GOT3 (cell line): ENCODE data around the gene ARHGAP42.

ENCODE experiments used
- DNase-seq: peaks from one replicate; lab custom pipeline; 2025; ENCODE audit warnings: mixed read lengths; lab: John Stamatoyannopoulos, UW

ARHGAP42 gene

DNA sequence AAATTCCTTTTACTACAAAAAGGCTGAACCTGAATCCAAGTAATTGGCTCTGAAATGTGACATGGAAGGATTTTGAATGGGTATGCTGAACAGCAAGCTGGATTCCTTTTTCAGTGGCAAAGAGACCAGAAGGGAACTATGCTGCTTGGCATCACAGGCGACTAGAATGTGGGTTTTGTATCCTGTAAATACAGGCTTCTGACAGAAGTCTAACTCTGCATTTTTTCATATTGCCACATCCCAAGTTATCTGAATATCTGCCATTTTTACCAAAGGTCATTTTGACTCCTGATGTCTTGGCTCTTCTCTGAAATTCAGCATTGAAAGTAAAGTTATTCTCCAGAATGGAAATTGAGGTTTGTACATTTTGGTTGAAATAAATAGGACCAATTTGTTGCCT lies 145.7 kb downstream of the ARHGAP42 start:
- no peak for DNase-seq

DNA sequence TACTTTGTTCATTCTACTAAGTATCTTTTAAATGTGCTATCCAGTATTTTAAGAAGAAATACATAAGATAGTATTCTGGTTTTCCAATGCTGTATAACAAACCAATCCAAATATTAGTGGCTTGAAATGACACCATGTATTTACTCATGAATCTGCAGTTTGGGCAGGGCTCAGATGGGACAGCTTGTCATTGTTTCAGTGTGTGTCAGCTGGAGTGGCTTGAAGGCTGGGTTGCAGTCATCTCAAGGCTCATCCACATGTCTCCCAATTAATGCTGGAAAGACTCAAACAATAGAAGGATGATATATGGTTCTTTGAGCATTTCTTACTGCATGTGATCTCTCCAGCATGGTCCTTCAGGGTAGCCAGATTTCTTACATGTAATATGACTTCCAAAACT lies 146.2 kb downstream of the ARHGAP42 start:
- DNase-seq: no peak

GRCh38 chr11:100835854-100836253 lies 148.8 kb downstream of the ARHGAP42 start:
- DNase-seq: no peak

DNA sequence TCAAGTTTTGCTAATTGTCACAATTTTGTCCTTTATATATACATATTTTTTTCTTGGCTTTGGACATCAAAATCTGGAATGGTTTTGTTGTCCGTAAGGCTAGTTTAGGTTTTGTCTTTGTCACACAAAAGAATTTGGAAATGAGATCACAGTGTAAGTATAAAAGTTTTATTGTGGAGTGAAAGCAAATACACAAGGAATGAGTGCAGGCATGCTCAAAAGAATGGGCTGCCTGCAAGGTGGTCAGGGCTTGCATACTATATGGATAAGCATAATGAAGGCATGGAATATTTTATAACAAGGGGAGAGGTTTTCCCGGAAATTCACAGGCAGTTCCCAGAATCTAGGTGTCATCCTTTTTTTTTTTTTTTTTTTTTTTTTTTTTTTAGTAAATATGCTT lies 150.2 kb downstream of the ARHGAP42 start:
- DNase-seq: no peak

GRCh38 chr11:100841711-100842407 lies 154.8 kb downstream of the ARHGAP42 start:
- no peak for DNase-seq

- DNase-seq: no peak
Measured at GRCh38 chr11:100847696-100848216, 160.7 kb downstream of the ARHGAP42 start.

- DNase-seq: no peak
Measured at GRCh38 chr11:100849009-100849900, 162.2 kb downstream of the ARHGAP42 start.

DNA sequence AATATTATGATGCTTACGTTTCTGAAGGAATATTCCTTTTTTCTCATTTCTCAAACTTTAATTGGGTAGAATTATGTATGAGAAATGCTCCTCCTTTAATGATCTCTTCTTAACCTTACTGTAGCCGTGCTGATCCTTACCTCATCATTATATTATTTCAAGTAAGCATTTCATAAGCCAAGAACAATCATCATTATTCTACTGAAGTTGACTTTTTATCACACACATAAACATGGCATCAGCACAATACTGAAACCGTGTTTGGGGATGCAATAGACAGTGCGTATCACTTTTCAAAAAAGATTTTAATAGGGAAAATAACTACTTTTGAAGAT lies 162.8 kb downstream of the ARHGAP42 start:
- DNase-seq: no peak

- DNase-seq: no peak
Measured at GRCh38 chr11:100851147-100851546, 164.1 kb downstream of the ARHGAP42 start.

DNA sequence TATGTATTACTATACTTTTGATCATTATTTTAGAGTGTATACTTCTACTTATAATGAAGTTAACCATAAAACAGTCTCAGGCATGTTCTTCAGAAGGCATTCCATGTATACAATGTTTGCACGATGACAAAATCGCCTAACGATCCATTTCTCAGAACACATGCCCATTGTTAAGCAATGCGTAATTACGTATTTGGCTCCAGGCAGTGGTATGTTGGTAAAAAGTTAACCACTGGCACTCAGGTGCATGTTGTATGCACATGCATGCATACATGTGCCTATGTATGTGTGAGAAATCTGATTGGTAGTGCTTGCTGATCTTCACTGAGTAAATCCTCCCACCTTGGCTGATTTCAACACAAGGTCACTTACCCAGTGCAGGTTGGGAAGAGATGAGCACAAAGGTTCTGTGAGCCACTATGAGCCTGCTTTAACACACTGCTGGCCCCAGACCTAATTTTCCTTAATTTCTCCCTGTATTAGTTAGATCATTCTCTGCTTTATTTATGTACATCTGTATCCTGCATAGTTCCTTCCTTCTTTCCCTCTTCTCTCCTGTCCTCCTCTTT lies 164.6 kb downstream of the ARHGAP42 start:
- DNase-seq: no peak

GRCh38 chr11:100855466-100856067 lies 168.5 kb downstream of the ARHGAP42 start:
- no peak for DNase-seq

DNA sequence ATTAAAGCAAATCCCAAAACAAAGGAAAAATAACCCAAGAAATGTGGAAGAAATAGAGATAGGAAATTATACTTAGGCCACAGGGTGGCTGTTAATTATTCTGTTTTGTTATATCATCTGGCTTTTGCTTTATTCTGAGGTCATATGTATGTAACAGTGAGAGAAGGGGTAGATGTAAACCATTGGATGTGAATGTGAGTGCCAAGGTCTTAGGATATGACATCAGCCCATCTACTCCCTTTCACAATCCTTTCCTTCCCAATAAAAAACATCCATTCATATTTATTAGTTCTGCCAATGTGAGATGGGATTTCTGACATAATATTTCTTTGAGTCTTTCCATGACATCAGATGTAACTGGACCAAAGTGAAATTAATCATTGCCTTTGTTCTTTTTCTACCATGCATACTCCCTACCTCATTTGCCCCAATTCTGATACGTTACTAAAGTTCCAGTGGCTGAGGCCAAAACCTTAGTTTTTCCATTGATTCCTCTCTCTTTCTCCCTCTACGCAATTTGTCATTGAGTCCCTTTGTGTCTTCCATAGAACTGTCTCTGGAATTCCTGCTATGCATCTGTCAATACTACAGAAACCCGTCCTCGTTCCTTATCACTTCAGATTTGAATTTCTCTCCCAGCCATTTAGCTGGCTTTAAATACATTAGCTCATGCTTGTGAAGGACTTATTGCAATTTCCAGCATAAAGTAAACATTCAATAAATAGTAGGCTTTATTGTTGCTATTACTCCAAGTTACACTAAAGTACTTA lies 170.3 kb downstream of the ARHGAP42 start:
- DNase-seq: no peak

DNA sequence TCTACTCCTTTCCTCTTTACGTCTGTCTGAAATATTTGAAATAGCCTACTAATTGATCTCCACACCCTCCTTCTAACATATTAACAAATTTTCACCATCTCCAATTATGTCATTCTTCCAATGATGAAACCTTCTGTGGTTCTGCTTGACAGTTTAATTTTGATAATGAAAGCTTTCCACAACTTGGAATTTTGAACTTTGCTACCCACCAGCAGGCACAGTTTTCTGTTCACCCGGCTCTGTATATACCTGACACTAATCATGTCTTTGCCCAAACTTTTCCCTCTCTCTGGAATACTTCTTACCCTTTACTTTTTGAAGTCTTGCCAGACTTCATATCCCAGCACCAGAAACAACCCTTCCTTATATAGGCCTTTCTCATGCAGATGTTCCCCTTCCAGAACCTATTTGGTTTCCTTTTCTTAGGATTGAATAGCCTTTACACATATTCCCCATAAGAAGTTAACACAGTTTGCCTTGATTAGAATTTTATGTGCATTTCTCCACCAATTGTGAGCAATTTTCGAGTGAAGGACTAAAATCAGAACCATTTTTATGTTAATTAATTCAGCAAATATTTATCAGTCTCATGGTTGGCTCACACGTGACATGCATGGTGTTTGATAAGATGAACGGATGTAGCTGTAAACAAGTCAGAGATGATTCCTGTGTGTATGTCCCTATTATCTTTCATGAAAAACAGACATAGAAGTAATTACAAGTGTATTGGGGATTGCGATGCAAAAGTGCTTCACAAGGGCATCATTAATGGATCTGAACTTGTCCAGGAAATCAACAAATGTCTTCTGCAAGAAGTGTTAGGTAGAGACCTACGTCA lies 173.4 kb downstream of the ARHGAP42 start:
- DNase-seq: no peak

- DNase-seq: no peak
Measured at GRCh38 chr11:100861212-100861611, 174.1 kb downstream of the ARHGAP42 start.

DNA sequence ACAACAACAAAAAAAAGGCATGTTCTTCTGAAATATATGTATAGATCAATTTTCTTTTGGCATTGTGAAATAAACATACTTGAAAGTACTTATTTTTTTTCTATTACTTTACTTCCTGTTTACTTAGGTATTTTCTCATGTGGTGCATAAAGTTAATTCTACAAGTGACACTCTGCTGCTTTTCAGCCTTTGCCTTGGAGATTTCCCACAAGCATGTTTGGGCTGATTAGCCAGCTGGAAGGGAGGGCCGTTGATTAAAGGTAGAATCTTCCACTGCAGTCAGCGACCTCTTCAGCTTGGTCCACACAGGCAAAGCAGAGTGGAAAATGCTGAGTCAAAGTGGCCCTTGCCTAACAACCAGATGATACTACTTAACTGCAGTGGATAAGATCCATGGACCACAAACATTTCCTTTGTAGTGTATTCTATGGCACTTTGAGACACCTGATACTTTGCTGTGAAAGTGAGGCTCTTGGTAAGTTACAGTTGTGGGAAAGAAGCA lies 176.0 kb downstream of the ARHGAP42 start:
- no peak for DNase-seq

DNA sequence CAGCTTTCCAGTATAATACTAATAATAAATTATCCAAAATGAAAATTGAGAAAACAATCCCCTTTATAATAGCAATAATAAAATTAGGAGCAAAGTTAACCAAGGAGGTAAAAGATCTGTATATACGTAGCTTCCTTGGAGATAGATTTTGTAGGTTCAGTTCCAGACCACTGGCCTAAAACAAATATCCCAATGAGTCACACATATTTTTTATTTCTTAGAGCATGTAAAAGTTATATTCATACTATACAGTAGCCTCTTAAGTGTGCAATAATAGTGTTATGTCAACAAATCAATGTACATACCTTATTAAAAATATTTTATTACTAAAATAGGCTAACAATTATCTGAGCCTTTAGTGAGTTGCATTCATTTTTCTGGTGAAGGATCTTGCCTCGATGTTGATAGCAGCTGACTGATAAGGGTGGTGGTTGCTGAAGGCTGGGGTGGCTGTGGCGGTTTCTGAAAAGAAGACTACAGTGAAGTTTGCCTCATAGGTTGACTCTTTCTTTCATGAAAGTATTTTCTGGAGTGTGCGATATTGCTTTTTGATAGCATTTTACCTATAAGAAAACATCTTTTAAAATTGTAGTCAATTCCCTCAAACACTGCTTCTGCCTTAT lies 178.5 kb downstream of the ARHGAP42 start:
- no peak for DNase-seq

DNA sequence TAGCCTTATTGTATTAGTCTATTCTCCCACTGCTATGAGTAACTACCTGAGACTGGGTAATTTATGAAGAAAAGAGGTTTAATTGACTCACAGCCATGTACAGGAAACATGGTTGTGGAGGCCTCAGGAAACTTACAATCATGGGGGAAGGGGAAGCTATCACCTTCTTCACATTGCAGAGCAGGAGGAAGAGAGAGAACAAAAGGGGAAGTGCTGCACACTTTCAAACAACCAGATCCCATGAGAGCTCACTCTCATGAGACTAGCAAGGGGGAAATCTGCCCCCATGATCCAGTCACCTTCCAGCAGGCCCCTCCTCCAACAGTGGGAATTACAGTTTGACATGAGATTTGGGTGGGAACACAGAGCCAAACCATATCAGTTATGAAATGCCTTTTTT lies 179.4 kb downstream of the ARHGAP42 start:
- no peak for DNase-seq

DNA sequence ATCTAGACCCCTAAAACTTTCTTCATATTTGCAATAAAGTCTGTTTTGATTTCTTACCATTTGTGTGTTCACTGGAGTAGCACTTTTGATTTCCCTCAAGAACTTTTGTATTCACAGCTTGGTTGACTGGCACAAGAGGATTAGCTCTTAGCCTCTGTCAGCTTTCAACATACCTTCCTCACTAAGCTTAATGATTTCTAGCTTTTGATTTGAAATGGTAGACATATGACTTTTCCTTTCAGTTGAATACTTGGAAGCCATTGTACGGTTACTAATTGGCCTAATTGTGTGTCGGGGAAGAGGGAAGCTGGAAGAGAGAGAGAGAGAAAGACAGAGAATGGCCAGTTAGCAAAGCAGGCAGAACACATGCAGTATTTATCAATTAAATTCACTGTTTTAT lies 180.5 kb downstream of the ARHGAP42 start:
- DNase-seq: no peak

DNA sequence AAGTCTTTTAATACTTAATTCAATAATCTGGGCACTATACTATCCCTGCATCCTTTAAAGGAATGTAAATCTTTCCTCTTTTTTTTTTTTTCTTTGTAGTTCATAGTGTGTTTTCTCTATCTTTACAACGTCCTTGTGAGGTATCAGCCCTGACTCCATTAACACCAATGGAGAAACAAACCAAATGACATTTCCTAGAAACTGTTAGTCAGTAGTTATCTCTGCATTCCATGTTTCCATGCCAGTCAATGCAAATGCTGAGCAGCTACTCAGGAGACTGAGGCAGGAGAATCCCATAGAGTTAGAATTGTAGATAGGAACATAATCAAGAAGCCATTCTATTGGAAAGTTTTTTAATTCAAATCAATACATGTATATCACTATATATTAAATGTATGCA lies 182.2 kb downstream of the ARHGAP42 start:
- no peak for DNase-seq

DNA sequence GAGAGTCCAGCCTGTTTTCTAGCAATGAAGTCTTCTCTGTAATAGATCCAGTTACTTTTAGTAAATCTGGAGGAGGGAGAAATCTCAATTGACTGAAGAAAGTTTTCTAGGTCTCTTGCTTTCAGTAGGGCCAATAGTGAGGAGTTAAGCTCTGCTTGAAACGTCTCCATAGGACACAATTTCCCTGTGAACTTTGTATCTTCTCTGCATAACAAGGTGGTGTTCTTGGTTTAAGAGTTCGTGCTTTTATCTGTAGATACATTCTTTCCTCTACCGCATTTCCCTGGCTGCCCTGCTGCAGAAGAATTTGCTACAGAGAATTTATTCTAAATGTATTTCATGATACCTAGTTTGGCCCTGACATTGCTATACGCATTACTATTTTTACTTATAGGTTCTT lies 183.1 kb downstream of the ARHGAP42 start:
- DNase-seq: no peak
